Body of pancreas (tissue), 4 donors: Measurements from ENCODE around the gene LDLRAP1. TPM values are rescaled to one million over a fixed set of nuclear protein-coding genes. Genes with fewer than 3 reads are reported as not detected.
"Not testable (repeated sequence)": the region's sequence is repeated elsewhere in the genome, so short reads cannot be mapped to it uniquely, and the experiment has no call there.

Experiments
- ATAC-seq: fragments of 150-250 bp; one replicate; pipeline ENCODE4 v1.9.1; 2016
- DNase-seq, 4 donors: peaks; one replicate each; pipeline ENCODE4 v3.0.0-alpha.2; 2019
- H3K27ac ChIP-seq, 4 donors: fragments of 200-600 bp; sonication (generic); 1 replicate in 3 of 4; 2 replicates in 1 of 4; pipeline versions ENCODE4 v1.5.1 to v1.6.1; 2016 to 2019; ENCODE audit warnings: mild to moderate bottlenecking in 1 of 4, mixed read lengths in 1 of 4, moderate library complexity in 1 of 4
- H3K27me3 ChIP-seq, 2 donors: fragments of 200-600 bp; sonication (generic); one replicate each; pipeline ENCODE4 v1.6.0; 2016; ENCODE audit warnings: mild to moderate bottlenecking in 1 of 2
- H3K36me3 ChIP-seq, 2 donors: fragments of 200-600 bp; sonication (generic); replicated peaks in 1 of 2; 2 replicates each; pipeline ENCODE4 v1.5.1; 2016; ENCODE audit warnings: low read depth in 2 of 2; ENCODE audit not compliant: insufficient read depth in 1 of 2
- H3K4me1 ChIP-seq: fragments of 200-600 bp; sonication (generic); one replicate; pipeline ENCODE4 v1.6.0; 2016
- H3K4me3 ChIP-seq, 2 donors: fragments of 200-600 bp; sonication (generic); 1 replicate in 1 of 2; 2 replicates in 1 of 2; pipeline ENCODE4 v1.5.1; 2016 to 2019
- H3K9me3 ChIP-seq, 3 donors: fragments of 200-600 bp; sonication (generic); 1 replicate in 2 of 3; 2 replicates in 1 of 3; pipeline ENCODE4 v1.5.1; 2016
- CTCF ChIP-seq, 7 experiments: fragments of 450-650 bp in 4 of 7; fragments of 200-600 bp in 3 of 7; sonication (generic) in 3 of 7; IDR thresholded peaks; one replicate each; pipeline ENCODE4 v1.5.1; 2016 to 2019; ENCODE audit warnings: antibody characterized with exemption in 7 of 7
- POLR2A ChIP-seq, 3 donors: fragments of 450-650 bp; IDR thresholded peaks; one replicate each; pipeline ENCODE4 v1.6.1; 2016; ENCODE audit warnings: antibody characterized with exemption in 3 of 3, mild to moderate bottlenecking in 2 of 3
- WGBS, 2 donors: methylation state at CpG; one replicate each; pipeline ENCODE4 v1.1.5; 2017; 5-methylcytosine and 5-hydroxymethylcytosine counted together
- intact Hi-C: fragments of 100-400 bp; cut with DNase I; formaldehyde crosslinking; loops from one replicate; pipeline ENCODE4 v1.15.1; 2023
- total RNA-seq, 2 donors: library from RNA; depleted of rRNA; stranded (reverse); fragments of >200 nt; gene quantifications; one replicate each; pipeline ENCODE4 v1.1.0, GENCODE V29; 2016

LDLRAP1 gene
- total RNA-seq, 2 donors from 2014 or later = 20.8 to 23.7 TPM

GRCh38 chr1:25581764-25582163 is 38.4 kb downstream of the LDLRAP1 start:
- TF ChIP-seq CTCF (IDR thresholded peaks at IDR 0.05) (no peak), POLR2A (IDR thresholded peaks at IDR 0.05) (no peak)
- no peaks in the 10 kb centered on the region for H3K4me1 ChIP-seq
- DNase-seq (no peak), ATAC-seq (peak; percentile 25)
- H3K4me3 ChIP-seq = no peak overlapping the region
- intact Hi-C loops = no loop called here
- H3K36me3 ChIP-seq = no peaks in the 10 kb centered on the region
- no peak overlapping the region for H3K27ac ChIP-seq
- no peaks in the 10 kb centered on the region for H3K27me3 ChIP-seq
- WGBS, 2 donors = 68 to 82% methylated on average over 5 of the region's 5 CpGs
- H3K9me3 ChIP-seq = no peaks in the 10 kb centered on the region

- 91 to 94% methylated on average over 12 to 14 of the region's 14 CpGs for WGBS, 2 donors
- H3K27me3 ChIP-seq = no peaks in the 10 kb centered on the region
- TF ChIP-seq CTCF (IDR thresholded peaks at IDR 0.05) = no peak
- TF ChIP-seq POLR2A (IDR thresholded peaks at IDR 0.05) = no peak
- H3K27ac ChIP-seq = no peak overlapping the region
- DNase-seq (no peak), ATAC-seq (no peak)
- intact Hi-C loops = no loop called here
- H3K4me3 ChIP-seq = no peak overlapping the region
- H3K4me1 ChIP-seq = no peaks in the 10 kb centered on the region
- H3K9me3 ChIP-seq = no peaks in the 10 kb centered on the region
- H3K36me3 ChIP-seq = no peaks in the 10 kb centered on the region
Measured at GRCh38 chr1:25583519-25584370, 40.3 kb downstream of the LDLRAP1 start.

- Histone ChIP-seq H3K36me3 (no peaks in the 10 kb centered on the region), H3K9me3 (no peaks in the 10 kb centered on the region), H3K27ac (no peak overlapping the region), H3K4me1 (peaks cover 12% of the 10 kb centered on the region), H3K4me3 (no peak overlapping the region), H3K27me3 (no peaks in the 10 kb centered on the region)
- TF ChIP-seq POLR2A (IDR thresholded peaks at IDR 0.05) = no peak
- no peak for TF ChIP-seq CTCF (IDR thresholded peaks at IDR 0.05)
- DNase-seq = no peak
- intact Hi-C loops = no loop called here
- no peak for ATAC-seq
- WGBS, 2 donors = 95 to 97% methylated on average over 15 to 16 of the region's 16 CpGs
Measured at GRCh38 chr1:25586181-25586588, 42.8 kb downstream of the LDLRAP1 start.

GRCh38 chr1:25587290-25587689 is 43.9 kb downstream of the LDLRAP1 start:
- ATAC-seq = no peak

GRCh38 chr1:25588224-25588623 is 44.8 kb downstream of the LDLRAP1 start:
- H3K27ac ChIP-seq, H3K4me3 ChIP-seq, intact Hi-C loops, H3K36me3 ChIP-seq, H3K27me3 ChIP-seq, H3K9me3 ChIP-seq, DNase-seq, ATAC-seq: not testable (repeated sequence)
- H3K4me1 ChIP-seq = peaks cover 12% of the 10 kb centered on the region
- WGBS, 2 donors = 81 to 82% methylated on average over 7 of the region's 7 CpGs

More at GRCh38 chr1:25587290-25587689, 43.9 kb downstream of the LDLRAP1 start:
- 85 to 96% methylated on average over 8 of the region's 8 CpGs for WGBS, 2 donors
- no peak overlapping the region for H3K4me3 ChIP-seq
- DNase-seq = no peak
- no peak for TF ChIP-seq POLR2A (IDR thresholded peaks at IDR 0.05)
- intact Hi-C loops = no loop called here
- no peak overlapping the region for H3K27ac ChIP-seq
- peaks cover 12% of the 10 kb centered on the region for H3K4me1 ChIP-seq
- H3K9me3 ChIP-seq = no peaks in the 10 kb centered on the region
- H3K36me3 ChIP-seq = no peaks in the 10 kb centered on the region
- no peaks in the 10 kb centered on the region for H3K27me3 ChIP-seq

GRCh38 chr1:25588786-25589185 is 45.4 kb downstream of the LDLRAP1 start:
- H3K36me3 ChIP-seq, H3K27ac ChIP-seq, ATAC-seq, DNase-seq, H3K27me3 ChIP-seq, intact Hi-C loops, H3K9me3 ChIP-seq, H3K4me3 ChIP-seq: not testable (repeated sequence)
- H3K4me1 ChIP-seq = peaks cover 12% of the 10 kb centered on the region
- WGBS, 2 donors = 96% methylated on average over 10 to 13 of the region's 13 CpGs
